Middle frontal gyrus (tissue), 1 donor: ENCODE measurements around the gene ENTPD1.

Experiments used
- DNase-seq: peaks from one replicate; pipeline ENCODE4 v3.0.0-alpha.2; 2015; ENCODE audit warnings: low spot score; ENCODE audit errors: extremely low spot score

ENTPD1 gene

DNA sequence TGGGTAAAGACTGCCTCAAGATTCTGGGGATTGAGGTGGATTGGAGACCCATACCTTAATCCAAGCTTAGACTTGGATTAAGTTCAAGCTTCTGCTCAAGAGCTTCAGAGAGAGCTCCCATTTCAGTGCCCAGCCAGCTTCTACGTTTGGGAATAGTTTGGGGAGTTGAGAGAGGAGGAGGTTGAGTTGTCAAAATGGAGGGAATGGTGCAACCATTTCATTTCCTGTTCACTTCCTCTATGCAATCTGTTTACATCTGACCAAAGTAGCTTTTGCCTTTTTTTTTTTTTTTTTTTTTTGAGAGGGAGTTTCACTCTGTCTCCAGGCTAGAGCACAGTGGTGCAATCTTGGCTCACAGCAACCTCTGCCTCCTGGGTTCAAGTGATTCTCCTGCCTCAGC lies 65.8 kb downstream of the ENTPD1 start:
- DNase-seq = no peak

GRCh38 chr10:95830044-95830443 lies 74.1 kb downstream of the ENTPD1 start:
- DNase-seq = no peak

DNA sequence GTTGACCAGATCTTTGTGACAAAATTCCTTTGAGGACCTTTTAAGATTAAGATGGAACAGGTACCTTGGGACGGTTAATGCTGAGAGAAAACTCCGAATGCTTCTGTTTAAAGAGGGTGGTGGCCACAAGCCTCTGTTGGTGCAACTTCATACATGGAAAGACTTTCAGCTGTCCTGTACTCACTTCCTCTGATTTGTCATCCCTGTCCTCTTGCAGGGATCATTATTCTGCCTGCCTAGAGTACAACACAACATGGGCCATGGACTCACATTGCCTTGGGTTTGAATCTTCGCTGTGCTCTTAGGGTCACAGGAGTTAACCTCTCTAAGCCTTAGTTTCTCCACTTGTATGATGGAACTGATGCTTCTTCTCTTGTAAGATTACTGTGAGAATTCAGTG lies 75.1 kb downstream of the ENTPD1 start:
- DNase-seq = no peak

DNA sequence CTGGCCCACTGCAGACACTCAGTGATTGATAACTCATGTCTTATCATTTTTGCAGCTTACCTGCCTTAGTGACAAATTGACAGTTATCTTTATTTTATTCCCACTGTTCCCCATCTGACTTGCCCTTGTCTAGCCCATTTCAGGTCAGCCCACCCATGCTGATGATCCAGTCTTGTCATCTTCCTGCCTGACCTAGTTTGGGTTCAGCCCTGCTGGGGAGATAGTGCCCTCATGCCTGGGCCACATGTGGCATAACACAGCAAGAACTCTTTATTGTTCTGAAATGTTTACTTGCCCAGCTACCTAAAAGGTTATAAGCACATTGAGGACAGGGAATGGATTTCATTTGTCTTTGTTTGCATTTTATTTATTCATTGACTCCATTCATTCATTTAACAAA lies 75.6 kb downstream of the ENTPD1 start:
- no peak for DNase-seq

DNA sequence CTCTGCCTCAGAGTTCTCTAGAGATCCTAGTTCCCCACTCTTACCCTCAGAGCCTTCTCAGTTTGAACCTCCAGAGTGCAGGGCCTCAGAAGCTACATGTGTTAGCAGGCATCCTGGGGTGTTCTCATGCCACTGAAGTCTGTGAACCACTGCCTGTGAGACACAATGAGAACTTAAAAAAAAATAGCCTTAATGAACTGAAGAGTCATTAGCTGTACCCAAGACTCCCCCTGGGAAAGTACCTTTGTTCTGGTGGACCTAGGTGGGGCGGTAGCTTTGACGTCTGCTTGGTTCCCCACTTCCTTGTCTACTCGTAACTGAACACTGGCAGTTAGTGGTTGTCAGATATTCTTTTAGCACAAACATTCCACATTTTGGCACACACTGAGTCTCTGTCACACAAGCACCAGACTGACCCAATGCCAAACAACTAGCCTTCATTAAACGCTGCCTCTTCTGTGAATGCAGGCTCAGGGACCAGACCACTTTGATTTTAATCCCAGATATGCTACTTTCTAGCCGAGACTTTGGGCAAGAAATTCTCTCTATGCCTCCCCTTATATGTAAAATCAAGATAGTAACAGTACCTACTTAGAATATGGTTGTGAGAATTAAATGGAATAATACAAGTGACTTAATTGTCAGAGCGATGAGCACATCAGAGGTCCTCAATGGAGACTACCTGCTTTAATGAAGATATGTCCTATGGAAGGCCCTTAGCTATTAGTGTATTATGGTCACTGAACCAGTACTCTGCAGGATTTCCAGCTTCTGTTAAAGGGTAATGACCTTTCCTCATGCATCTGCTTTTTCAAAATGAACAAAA lies 76.5 kb downstream of the ENTPD1 start:
- DNase-seq = no peak

- DNase-seq = no peak
Measured at GRCh38 chr10:95833042-95833610, 77.2 kb downstream of the ENTPD1 start.

GRCh38 chr10:95834406-95834805 lies 78.4 kb downstream of the ENTPD1 start:
- no peak for DNase-seq

- DNase-seq = no peak
Measured at GRCh38 chr10:95835149-95835860, 79.3 kb downstream of the ENTPD1 start.

DNA sequence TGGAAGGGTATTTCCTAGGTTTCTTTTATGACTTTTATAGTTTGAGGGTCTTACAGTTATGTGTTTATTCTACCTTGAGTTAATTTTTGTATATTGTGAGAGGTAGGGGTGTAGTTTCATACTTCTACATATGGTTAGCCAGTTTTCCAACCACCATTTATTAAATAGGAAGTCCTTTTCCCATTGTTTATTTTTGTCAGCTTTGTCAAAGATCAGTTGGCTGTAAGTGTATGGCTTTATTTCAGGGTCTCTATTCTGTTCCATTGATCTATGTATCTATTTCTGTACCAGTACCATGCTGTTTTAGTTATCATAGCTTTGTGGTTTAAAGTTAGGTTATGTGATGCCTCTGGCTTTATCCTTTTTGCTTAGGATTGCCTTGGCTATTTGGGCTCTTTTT lies 79.9 kb downstream of the ENTPD1 start:
- no peak for DNase-seq

- no peak for DNase-seq
Measured at GRCh38 chr10:95836610-95837355, 80.8 kb downstream of the ENTPD1 start.

DNA sequence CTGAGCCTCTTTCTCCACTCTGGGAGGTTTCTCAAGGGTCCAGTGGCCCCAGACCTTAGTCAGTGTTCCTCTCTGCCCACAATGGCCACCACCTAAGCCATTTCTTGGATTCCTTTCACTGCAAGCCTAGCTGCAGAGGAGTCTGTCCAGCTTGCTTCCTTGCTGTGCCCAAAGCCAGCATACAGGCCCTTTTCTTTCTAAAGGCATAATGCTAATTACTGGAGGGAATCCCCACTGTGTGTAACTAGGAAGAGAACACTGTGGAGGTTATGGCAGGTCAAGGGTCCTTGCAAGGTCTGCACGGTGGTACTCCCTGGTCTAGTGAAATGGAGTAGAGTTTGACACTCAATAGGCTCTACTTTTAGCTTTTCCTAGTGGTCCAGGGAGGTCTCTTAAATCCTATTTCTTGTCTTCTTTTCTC lies 81.4 kb downstream of the ENTPD1 start:
- no peak for DNase-seq

GRCh38 chr10:95837783-95838182 lies 81.8 kb downstream of the ENTPD1 start:
- no peak for DNase-seq

DNA sequence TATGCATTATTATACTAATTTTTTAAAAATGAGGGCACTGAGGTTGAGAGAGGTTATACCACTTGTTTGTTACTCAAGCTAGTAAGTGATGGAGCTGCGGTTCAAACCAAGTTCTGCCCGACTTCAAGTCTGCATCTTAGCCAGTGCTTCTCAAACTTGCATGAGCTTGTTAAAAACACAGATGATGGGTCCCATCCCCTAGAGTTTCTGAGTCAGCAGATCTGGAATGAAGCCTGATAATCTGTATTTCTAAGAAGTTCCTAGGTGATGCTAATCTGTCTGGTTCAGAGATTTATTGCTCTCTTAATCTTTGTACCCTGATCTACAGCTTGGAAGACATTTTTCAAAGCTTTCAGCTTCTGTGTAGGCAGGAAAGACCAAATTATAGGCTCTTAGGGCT lies 84.2 kb downstream of the ENTPD1 start:
- DNase-seq = no peak

GRCh38 chr10:95840681-95841080 lies 84.7 kb downstream of the ENTPD1 start:
- DNase-seq = no peak

DNA sequence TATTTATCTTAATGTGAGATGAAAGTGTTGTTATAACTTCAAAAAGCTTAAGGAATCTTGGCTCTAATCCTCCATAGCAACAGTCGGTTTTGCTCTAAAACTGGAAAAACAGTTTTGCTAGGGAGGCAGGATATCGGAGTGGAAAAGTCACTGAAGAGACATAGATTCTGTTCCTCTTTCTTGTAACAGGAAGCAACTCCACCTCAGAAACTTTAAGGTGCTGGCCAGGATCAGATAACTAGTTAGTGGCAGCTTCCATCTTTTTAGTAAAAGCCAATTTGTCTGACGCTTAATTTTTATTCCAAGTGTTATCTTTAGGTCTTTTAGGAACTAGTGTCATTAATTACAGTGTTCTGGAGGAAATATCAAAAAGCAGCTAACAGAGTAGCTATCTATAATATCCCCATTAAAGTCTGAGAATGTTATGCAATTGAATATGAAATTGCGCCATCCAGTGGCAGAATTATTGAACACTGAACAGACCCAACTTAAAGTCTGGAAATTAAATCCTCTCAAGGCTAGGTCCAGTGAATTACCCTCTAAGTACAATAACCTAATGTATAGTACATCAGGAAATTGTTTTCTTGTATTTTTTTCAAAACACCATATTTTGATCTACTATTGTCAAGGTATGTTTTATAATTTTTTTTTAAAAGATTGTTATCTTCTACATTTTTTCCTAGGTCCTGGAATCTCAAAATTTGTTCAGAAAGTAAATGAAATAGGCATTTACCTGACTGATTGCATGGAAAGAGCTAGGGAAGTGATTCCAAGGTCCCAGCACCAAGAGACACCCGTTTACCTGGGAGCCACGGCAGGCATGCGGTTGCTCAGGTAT lies 85.9 kb downstream of the ENTPD1 start:
- DNase-seq = no peak

DNA sequence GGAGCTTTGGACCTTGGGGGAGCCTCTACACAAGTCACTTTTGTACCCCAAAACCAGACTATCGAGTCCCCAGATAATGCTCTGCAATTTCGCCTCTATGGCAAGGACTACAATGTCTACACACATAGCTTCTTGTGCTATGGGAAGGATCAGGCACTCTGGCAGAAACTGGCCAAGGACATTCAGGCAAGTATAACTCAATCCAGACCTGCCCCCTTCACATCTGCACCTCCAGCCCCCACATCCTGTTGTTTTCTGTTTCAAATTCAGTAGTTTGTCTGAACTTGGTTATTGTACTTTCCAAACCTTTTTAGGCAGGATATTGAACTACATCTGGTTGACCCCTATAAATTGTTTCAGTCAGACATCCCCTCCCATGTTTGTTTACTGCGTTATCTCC lies 89.4 kb downstream of the ENTPD1 start:
- DNase-seq = no peak

DNA sequence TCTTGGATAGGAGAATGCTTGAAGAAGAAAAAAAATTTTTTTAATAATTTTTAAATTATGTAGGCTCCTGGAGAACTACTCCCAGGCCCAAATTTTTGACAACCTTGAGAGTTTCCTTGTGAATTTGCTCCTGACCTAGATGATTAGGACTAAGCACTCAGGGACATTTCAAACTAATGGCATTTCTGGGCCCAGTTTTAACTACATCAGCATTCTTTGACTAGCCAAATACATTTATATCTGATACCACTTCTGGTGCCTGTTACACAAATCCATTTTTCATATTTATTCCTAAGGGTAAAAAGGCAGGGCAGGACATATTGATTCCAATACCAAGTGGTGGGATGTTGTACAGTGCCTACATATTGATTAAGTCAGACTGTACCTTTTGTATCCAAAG lies 91.0 kb downstream of the ENTPD1 start:
- no peak for DNase-seq

DNA sequence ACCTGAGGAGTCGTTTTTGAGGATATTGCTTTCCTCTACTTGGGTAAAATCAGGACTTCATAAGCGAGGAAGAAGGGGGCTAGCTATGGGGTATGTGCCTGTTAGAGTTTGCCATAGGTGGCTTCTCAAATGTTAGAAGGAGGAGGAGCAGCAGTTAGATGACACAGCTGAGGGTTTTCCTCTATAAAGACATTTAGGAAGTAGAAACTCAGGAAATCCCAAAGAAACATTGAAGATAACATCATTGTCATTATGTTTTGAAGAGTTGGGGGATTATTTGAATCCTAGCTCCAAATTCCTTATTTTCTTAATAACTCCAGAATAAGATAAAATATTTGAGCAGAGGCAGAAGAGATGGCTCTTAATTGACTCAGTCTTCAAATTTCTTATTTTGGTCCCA lies 92.9 kb downstream of the ENTPD1 start:
- DNase-seq = no peak

- no peak for DNase-seq
Measured at GRCh38 chr10:95850791-95851190, 94.8 kb downstream of the ENTPD1 start.

- DNase-seq = no peak
Measured at GRCh38 chr10:95860166-95860940, 104.4 kb downstream of the ENTPD1 start.
